ENCODE results near the gene HSPA12A.

GRCh38 chr10:116625845-116626244, 116.5 kb downstream of the HSPA12A start:
- TF ChIP-seq POLR2A (IDR thresholded peaks at IDR 0.05): no peak
- TF ChIP-seq CTCF (IDR thresholded peaks at IDR 0.05): no peak

Measured in Peyer's patch (tissue), 4 donors.